Hepatocyte (in vitro differentiated cells): ENCODE results near the gene TMCC1. TPM values are rescaled to one million over a fixed set of nuclear protein-coding genes. Genes with fewer than 3 reads are reported as not detected.

Experiments
- DNase-seq: peaks from one replicate; pipeline ENCODE4 v3.0.0-alpha.2; 2016; ENCODE audit warnings: low spot score
- H2AFZ ChIP-seq: fragments of 200-600 bp; sonication (generic); 2 replicates; pipeline ENCODE4 v1.6.0; 2016; ENCODE audit warnings: antibody characterized with exemption, mild to moderate bottlenecking
- H3K27ac ChIP-seq: fragments of 200-600 bp; sonication (generic); 2 replicates; pipeline ENCODE4 v1.5.1; 2016; ENCODE audit warnings: mild to moderate bottlenecking
- H3K27me3 ChIP-seq: fragments of 200-600 bp; sonication (generic); 2 replicates; pipeline ENCODE4 v1.6.1; 2016
- H3K36me3 ChIP-seq: fragments of 200-600 bp; sonication (generic); replicated peaks from 2 replicates; pipeline ENCODE4 v1.5.1; 2016; ENCODE audit warnings: low read depth; ENCODE audit not compliant: insufficient read depth
- H3K4me1 ChIP-seq: fragments of 200-600 bp; sonication (generic); 2 replicates; pipeline ENCODE4 v1.5.1; 2016; ENCODE audit warnings: mild to moderate bottlenecking, moderate library complexity; ENCODE audit not compliant: insufficient read depth
- H3K4me2 ChIP-seq: fragments of 200-600 bp; sonication (generic); 2 replicates; pipeline ENCODE4 v1.6.0; 2016
- H3K4me3 ChIP-seq: fragments of 200-600 bp; sonication (generic); 2 replicates; pipeline ENCODE4 v1.5.1; 2016; ENCODE audit warnings: mild to moderate bottlenecking
- H3K79me2 ChIP-seq: fragments of 200-600 bp; sonication (generic); 2 replicates; pipeline ENCODE4 v1.6.0; 2017; ENCODE audit warnings: mild to moderate bottlenecking
- H3K9me2 ChIP-seq: fragments of 200-600 bp; sonication (generic); replicated peaks from 2 replicates; pipeline ENCODE4 v1.6.0; 2017; ENCODE audit warnings: mild to moderate bottlenecking; ENCODE audit not compliant: insufficient read depth
- H3K9me3 ChIP-seq: fragments of 200-600 bp; sonication (generic); 2 replicates; pipeline ENCODE4 v1.5.1; 2016; ENCODE audit warnings: low read depth, mild to moderate bottlenecking
- H4K20me1 ChIP-seq: fragments of 200-600 bp; sonication (generic); 2 replicates; pipeline ENCODE4 v1.6.0; 2016; ENCODE audit warnings: mild to moderate bottlenecking; ENCODE audit not compliant: insufficient read depth, poor library complexity, severe bottlenecking
- CTCF ChIP-seq: fragments of 200-600 bp; sonication (generic); IDR thresholded peaks from 2 replicates; pipeline ENCODE4 v1.5.1; 2016; ENCODE audit warnings: antibody characterized with exemption, mild to moderate bottlenecking; ENCODE audit not compliant: poor library complexity
- EZH2 ChIP-seq: fragments of 200-600 bp; sonication (generic); IDR thresholded peaks from 2 replicates; pipeline ENCODE4 v1.6.1; 2016; ENCODE audit warnings: antibody characterized with exemption, mild to moderate bottlenecking, borderline replicate concordance
- EZH2phosphoT487 ChIP-seq: fragments of 200-600 bp; sonication (generic); IDR thresholded peaks from one replicate; pipeline ENCODE4 v1.6.1; 2018; ENCODE audit warnings: antibody characterized with exemption, mild to moderate bottlenecking, low read depth, moderate library complexity; ENCODE audit not compliant: unreplicated experiment, severe bottlenecking
- WGBS: methylation state at CpG from one replicate; pipeline ENCODE4 v1.1.6; 2016; ENCODE audit warnings: low lambda C conversion rate; ENCODE audit errors: missing lambda C conversion rate; 5-methylcytosine and 5-hydroxymethylcytosine counted together
- polyA plus RNA-seq: library from polyadenylated mRNA; unstranded; fragments of >200 nt; fragmentation: Nextera tagmentation; extraction: Ambion mirVana; gene quantifications from 2 replicates; pipeline ENCODE4 v1.2.1, GENCODE V29; 2016
- total RNA-seq: library from RNA; depleted of rRNA; stranded (reverse); fragments of >200 nt; gene quantifications from 2 replicates; pipeline ENCODE4 v1.2.3, GENCODE V29; 2014

Gene TMCC1
- total and polyA plus RNA-seq, 2 experiments from 2014 or later, result 7.0 to 17.3 TPM

GRCh38 chr3:129822241-129822640 lies 71.3 kb downstream of the TMCC1 start:
- no peaks in the 10 kb centered on the region for H3K4me1 ChIP-seq
- H3K4me3 ChIP-seq, result no peak overlapping the region
- H3K9me2 ChIP-seq, result no peaks in the 10 kb centered on the region
- peaks cover 25% of the 10 kb centered on the region for H3K79me2 ChIP-seq
- H3K27me3 ChIP-seq, result no peaks in the 10 kb centered on the region
- no peaks in the 10 kb centered on the region for H3K9me3 ChIP-seq
- no peak for TF ChIP-seq EZH2phosphoT487
- no peak for TF ChIP-seq CTCF
- TF ChIP-seq EZH2, result no peak
- H2AFZ ChIP-seq, result no peak overlapping the region
- H3K36me3 ChIP-seq, result no peaks in the 10 kb centered on the region
- H3K4me2 ChIP-seq, result no peak overlapping the region
- H4K20me1 ChIP-seq, result no peaks in the 10 kb centered on the region
- WGBS, result 81% methylated on average over 1 of the region's 1 CpG
- no peak for DNase-seq
- no peak overlapping the region for H3K27ac ChIP-seq

- 82% methylated on average over 4 of the region's 4 CpGs for WGBS
- H3K27ac ChIP-seq, result no peak overlapping the region
These were observed 72.9 kb downstream of the TMCC1 start for GRCh38 chr3:129820587-129820986.

GRCh38 chr3:129812589-129812988 lies 80.9 kb downstream of the TMCC1 start:
- no peak for DNase-seq
- H3K27ac ChIP-seq, result no peak overlapping the region
- no peaks in the 10 kb centered on the region for H3K9me3 ChIP-seq
- H3K36me3 ChIP-seq, result no peaks in the 10 kb centered on the region
- H3K4me1 ChIP-seq, result no peaks in the 10 kb centered on the region
- no peaks in the 10 kb centered on the region for H3K27me3 ChIP-seq
- no peaks in the 10 kb centered on the region for H4K20me1 ChIP-seq
- no peaks in the 10 kb centered on the region for H3K9me2 ChIP-seq
- peaks cover 59% of the 10 kb centered on the region for H3K79me2 ChIP-seq
- 87% methylated on average over 3 of the region's 3 CpGs for WGBS
- no peak overlapping the region for H3K4me3 ChIP-seq
- no peak overlapping the region for H3K4me2 ChIP-seq
- no peak overlapping the region for H2AFZ ChIP-seq
- TF ChIP-seq EZH2 (no peak), CTCF (no peak), EZH2phosphoT487 (no peak)

More at GRCh38 chr3:129820587-129820986, 72.9 kb downstream of the TMCC1 start:
- H3K4me1 ChIP-seq, result no peaks in the 10 kb centered on the region
- no peaks in the 10 kb centered on the region for H3K27me3 ChIP-seq
- no peak overlapping the region for H3K4me2 ChIP-seq
- H3K9me2 ChIP-seq, result no peaks in the 10 kb centered on the region
- H2AFZ ChIP-seq, result no peak overlapping the region
- H3K79me2 ChIP-seq, result peaks cover 26% of the 10 kb centered on the region
- no peaks in the 10 kb centered on the region for H4K20me1 ChIP-seq
- no peak for DNase-seq
- H3K36me3 ChIP-seq, result no peaks in the 10 kb centered on the region
- TF ChIP-seq CTCF (no peak), EZH2phosphoT487 (no peak), EZH2 (no peak)
- H3K9me3 ChIP-seq, result no peaks in the 10 kb centered on the region
- H3K4me3 ChIP-seq, result no peak overlapping the region

GRCh38 chr3:129809297-129809696 lies 84.2 kb downstream of the TMCC1 start:
- Histone ChIP-seq H2AFZ (no peak overlapping the region), H3K79me2 (peaks cover 64% of the 10 kb centered on the region), H3K36me3 (no peaks in the 10 kb centered on the region), H3K9me2 (no peaks in the 10 kb centered on the region), H3K27ac (no peak overlapping the region), H3K4me1 (no peaks in the 10 kb centered on the region), H3K9me3 (no peaks in the 10 kb centered on the region), H3K4me2 (no peak overlapping the region), H3K4me3 (no peak overlapping the region), H4K20me1 (no peaks in the 10 kb centered on the region), H3K27me3 (no peaks in the 10 kb centered on the region)
- TF ChIP-seq EZH2phosphoT487 (no peak), EZH2 (no peak), CTCF (no peak)
- DNase-seq, result no peak
